H1 (cell line): ENCODE results near the gene ZNF362. TPM values are rescaled to one million over a fixed set of nuclear protein-coding genes. Genes with fewer than 3 reads are reported as not detected.

Experiments
- CTCF ChIA-PET: fragments of 300-600 bp; sonication (Branson Sonifier 250); formaldehyde crosslinking; loops from one replicate; lab custom pipeline; 2021; ENCODE audit not compliant: partially characterized antibody; lab: Charles Lee
- POLR2A ChIA-PET: fragments of 300-600 bp; sonication (Branson Sonifier 250); formaldehyde crosslinking; loops from one replicate; lab custom pipeline; 2021; ENCODE audit warnings: inconsistent platforms; ENCODE audit not compliant: partially characterized antibody; lab: Charles Lee
- DNase-seq, 2 experiments: peaks; one replicate each; pipeline versions ENCODE4 v3.0.0 to v3.0.0-alpha.2; 2010 to 2022; ENCODE audit warnings: low spot score in 2 of 2, low read depth in 1 of 2, mixed read lengths in 1 of 2
- FAIRE-seq: peaks from 2 replicates; lab custom pipeline; 2011; peaks lifted over from hg19 to GRCh38; lab: Jason Lieb, UNC
- H2AFZ ChIP-seq: 2 replicates; pipeline ENCODE4 v1.8.1; 2012; ENCODE audit warnings: low read length, inconsistent platforms
- H2AK5ac ChIP-seq: 2 replicates; pipeline ENCODE4 v1.6.1; 2013; ENCODE audit warnings: low read depth, low read length
- H2BK120ac ChIP-seq: replicated peaks from 2 replicates; pipeline ENCODE3; 2013; ENCODE audit warnings: low read depth, low read length, inconsistent platforms
- H2BK12ac ChIP-seq: 2 replicates; pipeline ENCODE4 v1.6.1; 2013; ENCODE audit warnings: low read depth, low read length
- H2BK15ac ChIP-seq: 2 replicates; pipeline ENCODE4 v1.6.1; 2013; ENCODE audit warnings: low read length
- H2BK20ac ChIP-seq: 2 replicates; pipeline ENCODE4 v1.6.1; 2013; ENCODE audit warnings: low read length
- H2BK5ac ChIP-seq: 2 replicates; pipeline ENCODE4 v1.6.1; 2013; ENCODE audit warnings: low read depth, low read length
- H3K14ac ChIP-seq: 2 replicates; pipeline ENCODE4 v1.6.1; 2013; ENCODE audit warnings: inconsistent platforms; ENCODE audit not compliant: insufficient read length
- H3K18ac ChIP-seq: 2 replicates; pipeline ENCODE4 v1.6.1; 2013; ENCODE audit warnings: low read length; ENCODE audit errors: extremely low read depth
- H3K23ac ChIP-seq: 2 replicates; pipeline ENCODE4 v1.6.1; 2013; ENCODE audit warnings: inconsistent platforms; ENCODE audit not compliant: insufficient read length
- H3K23me2 ChIP-seq: 2 replicates; pipeline ENCODE4 v1.6.1; 2013; ENCODE audit warnings: low read depth, low read length
- H3K27ac ChIP-seq: 2 replicates; pipeline ENCODE4 v1.6.1; 2011; ENCODE audit warnings: low read depth, low read length, inconsistent platforms
- H3K27me3 ChIP-seq, 4 experiments: replicated peaks in 1 of 4; 1 replicate in 1 of 4; 2 replicates in 3 of 4; pipeline versions ENCODE4 v1.6.1 to v1.8.1; 2011 to 2013; ENCODE audit warnings: low read length in 3 of 4, mild to moderate bottlenecking in 3 of 4, inconsistent platforms in 2 of 4, mixed read lengths in 2 of 4, moderate library complexity in 1 of 4; ENCODE audit not compliant: control insufficient read depth in 3 of 4, insufficient read depth in 3 of 4; ENCODE audit errors: extremely low read depth in 1 of 4
- H3K36me3 ChIP-seq, 4 experiments: 2 replicates each; pipeline versions ENCODE4 v1.6.1 to v1.8.1; 2011 to 2013; ENCODE audit warnings: mild to moderate bottlenecking in 4 of 4, low read length in 3 of 4, moderate library complexity in 2 of 4, control low read depth in 1 of 4, inconsistent platforms in 1 of 4; ENCODE audit not compliant: insufficient read depth in 4 of 4, control insufficient read depth in 2 of 4
- H3K4ac ChIP-seq: replicated peaks from 2 replicates; pipeline ENCODE3; 2013; ENCODE audit warnings: low read length, low read depth, mixed read lengths, inconsistent platforms; ENCODE audit not compliant: insufficient read length
- H3K4me1 ChIP-seq, 4 experiments: replicated peaks in 1 of 4; 1 replicate in 1 of 4; 2 replicates in 3 of 4; pipeline versions ENCODE4 v1.6.1 to v1.8.1; 2011 to 2013; ENCODE audit warnings: low read length in 3 of 4, inconsistent platforms in 2 of 4, mixed read lengths in 1 of 4; ENCODE audit not compliant: insufficient read depth in 4 of 4, control insufficient read depth in 3 of 4
- H3K4me2 ChIP-seq, 2 experiments: 2 replicates each; pipeline versions ENCODE4 v1.6.1 to v1.8.1; 2011 to 2013; ENCODE audit warnings: low read depth in 2 of 2, low read length in 2 of 2, control low read depth in 1 of 2, inconsistent platforms in 1 of 2, mild to moderate bottlenecking in 1 of 2; ENCODE audit not compliant: insufficient read depth in 1 of 2
- H3K4me3 ChIP-seq, 4 experiments: fragments of 200-600, 300-600 bp in 1 of 4; sonication (generic), shearing (Covaris generic), sonication (Bioruptor Twin) in 1 of 4; 2 replicates each; pipeline versions ENCODE4 v1.5.1 to v1.8.1; 2011 to 2016; ENCODE audit warnings: low read length in 4 of 4, low read depth in 3 of 4, control low read depth in 2 of 4, inconsistent platforms in 2 of 4, mild to moderate bottlenecking in 2 of 4, mixed read lengths in 1 of 4, moderate library complexity in 1 of 4; ENCODE audit not compliant: insufficient read depth in 2 of 4; ENCODE audit errors: extremely low read depth in 1 of 4
- H3K56ac ChIP-seq: replicated peaks from 2 replicates; pipeline ENCODE3; 2013; ENCODE audit warnings: low read depth, mild to moderate bottlenecking, mixed read lengths, low read length, inconsistent platforms; ENCODE audit not compliant: insufficient read length
- H3K79me1 ChIP-seq: 2 replicates; pipeline ENCODE4 v1.6.1; 2013; ENCODE audit warnings: low read depth, low read length, control low read depth
- H3K79me2 ChIP-seq, 2 experiments: 2 replicates each; pipeline versions ENCODE4 v1.6.1 to v1.8.1; 2012 to 2013; ENCODE audit warnings: low read length in 2 of 2, mild to moderate bottlenecking in 2 of 2, inconsistent platforms in 1 of 2; ENCODE audit not compliant: insufficient read depth in 2 of 2, control insufficient read depth in 1 of 2
- H3K9ac ChIP-seq, 4 experiments: replicated peaks in 1 of 4; 1 replicate in 1 of 4; 2 replicates in 3 of 4; pipeline versions ENCODE4 v1.6.1 to v1.8.1; 2011 to 2013; ENCODE audit warnings: low read depth in 3 of 4, low read length in 3 of 4, control low read depth in 2 of 4, mild to moderate bottlenecking in 2 of 4, moderate library complexity in 2 of 4, inconsistent platforms in 1 of 4; ENCODE audit errors: extremely low read depth in 1 of 4
- H3K9me3 ChIP-seq, 2 experiments: 2 replicates each; pipeline versions ENCODE4 v1.6.1 to v1.8.1; 2012 to 2013; ENCODE audit warnings: mild to moderate bottlenecking in 2 of 2, moderate library complexity in 2 of 2, control low read depth in 1 of 2, inconsistent platforms in 1 of 2, low read depth in 1 of 2, low read length in 1 of 2, mixed read lengths in 1 of 2; ENCODE audit not compliant: insufficient read depth in 2 of 2
- H4K20me1 ChIP-seq, 2 experiments: replicated peaks in 1 of 2; 2 replicates each; pipeline versions ENCODE3 to v1.8.1; 2011 to 2013; ENCODE audit warnings: inconsistent platforms in 2 of 2, low read length in 2 of 2, mild to moderate bottlenecking in 1 of 2; ENCODE audit not compliant: insufficient read depth in 2 of 2, control insufficient read depth in 1 of 2
- H4K5ac ChIP-seq: 2 replicates; pipeline ENCODE4 v1.6.1; 2013; ENCODE audit warnings: low read length, low read depth, mixed read lengths, inconsistent platforms; ENCODE audit not compliant: insufficient read length
- H4K8ac ChIP-seq: 2 replicates; pipeline ENCODE4 v1.8.0; 2013; ENCODE audit warnings: mild to moderate bottlenecking, moderate library complexity, low read length, inconsistent platforms; ENCODE audit not compliant: insufficient read depth; ENCODE audit errors: extremely low read depth
- H4K91ac ChIP-seq: replicated peaks from 2 replicates; pipeline ENCODE3; 2013; ENCODE audit warnings: low read length, mixed read lengths, inconsistent platforms; ENCODE audit not compliant: insufficient read length
- CEBPB ChIP-seq: IDR thresholded peaks from 2 replicates; pipeline ENCODE4 v1.6.1; 2012; ENCODE audit warnings: low read depth, low read length
- CHD1 ChIP-seq: IDR thresholded peaks from 2 replicates; pipeline ENCODE4 v1.6.1; 2012; ENCODE audit warnings: low read depth, low read length, improper control_type of control experiment
- CREB1 ChIP-seq: IDR thresholded peaks from 2 replicates; pipeline ENCODE4 v1.6.1; 2012; ENCODE audit warnings: inconsistent platforms
- FOSL1 ChIP-seq: IDR thresholded peaks from 2 replicates; pipeline ENCODE4 v1.6.1; 2011; ENCODE audit warnings: mild to moderate bottlenecking, low read depth, low read length, moderate library complexity; ENCODE audit not compliant: insufficient read depth
- JUN ChIP-seq: IDR thresholded peaks from 2 replicates; pipeline ENCODE4 v1.6.1; 2011; ENCODE audit warnings: low read depth, mild to moderate bottlenecking, improper control_type of control experiment, low read length
- KDM5A ChIP-seq: fragments of 200-600 bp; IDR thresholded peaks from 2 replicates; pipeline ENCODE4 v1.7.1; 2012; ENCODE audit warnings: mild to moderate bottlenecking, low read length, inconsistent platforms, mixed read lengths
- NANOG ChIP-seq: IDR thresholded peaks from 2 replicates; pipeline ENCODE4 v1.6.1; 2011; ENCODE audit warnings: low read length, low read depth, mild to moderate bottlenecking, inconsistent platforms; ENCODE audit not compliant: insufficient read depth, poor library complexity, severe bottlenecking
- POLR2A ChIP-seq, 2 experiments: IDR thresholded peaks; 1 replicate in 1 of 2; 2 replicates in 1 of 2; pipeline ENCODE4 v1.6.1; 2011; ENCODE audit warnings: low read depth in 2 of 2, low read length in 2 of 2, mild to moderate bottlenecking in 2 of 2; ENCODE audit errors: control extremely low read depth in 1 of 2
- RFX5 ChIP-seq: IDR thresholded peaks from 2 replicates; pipeline ENCODE4 v1.6.1; 2011; ENCODE audit warnings: low read depth, low read length, improper control_type of control experiment, borderline replicate concordance
- SAP30 ChIP-seq: fragments of 300-600 bp; sonication (generic); IDR thresholded peaks from 2 replicates; pipeline ENCODE4 v1.7.1; 2012; ENCODE audit warnings: low read length, moderate library complexity, mild to moderate bottlenecking, inconsistent platforms; ENCODE audit not compliant: insufficient read depth, insufficient replicate concordance
- SRF ChIP-seq: IDR thresholded peaks from 2 replicates; pipeline ENCODE4 v1.6.1; 2011; ENCODE audit warnings: mild to moderate bottlenecking, low read depth, low read length, moderate library complexity
- ZNF274 ChIP-seq: IDR thresholded peaks from 2 replicates; pipeline ENCODE4 v1.7.0; 2012; ENCODE audit warnings: low read length, borderline replicate concordance; ENCODE audit errors: extremely low read depth
- WGBS, 2 experiments: shearing (Covaris generic) in 1 of 2; methylation state at CpG; one replicate each; pipeline versions ENCODE4 v1.1.6 to v1.1.7; 2013 to 2015; ENCODE audit warnings: low lambda C conversion rate in 2 of 2, mixed read lengths in 2 of 2, inconsistent platforms in 1 of 2, low coverage in 1 of 2, missing lambda C conversion rate in 1 of 2; ENCODE audit not compliant: insufficient replicate concordance in 2 of 2, insufficient coverage in 1 of 2, insufficient read length in 1 of 2; ENCODE audit errors: extremely low coverage in 1 of 2, missing lambda C conversion rate in 1 of 2; 5-methylcytosine and 5-hydroxymethylcytosine counted together
- polyA plus RNA-seq, 7 experiments: library from polyadenylated mRNA; depleted of rRNA in 3 of 7; stranded (reverse) in 5 of 7; unstranded in 2 of 7; fragments of >200 nt in 5 of 7; fragments of 200-250 nt in 2 of 7; gene quantifications; 1 replicate in 5 of 7; 2 replicates in 1 of 7; 4 replicates in 1 of 7; pipeline versions ENCODE4 v1.2.1 to v1.2.3, GENCODE V29; 2011 to 2013; ENCODE audit warnings: missing spikeins in 2 of 7, mixed read lengths in 2 of 7
- total RNA-seq: library from RNA; stranded (reverse); fragmentation: NEBNext Ultra II Directional; extraction: Animal tissue kit (Norgen Biotek cat#: 25700); gene quantifications from 2 replicates; pipeline ENCODE4 v1.2.1, GENCODE V29; 2021
- TF ChIP-seq, protein P1 (sequence below): IDR thresholded peaks from 2 replicates; pipeline ENCODE4 v1.6.1; 2012; ENCODE audit warnings: inconsistent platforms
- TF ChIP-seq, protein P2 (sequence below): IDR thresholded peaks from 2 replicates; pipeline ENCODE4 v1.6.1; 2011; ENCODE audit warnings: low read depth, mild to moderate bottlenecking, low read length; ENCODE audit not compliant: insufficient read depth

Gene ZNF362
- total and polyA plus RNA-seq, 2 of the 8 experiments (the other 6 are each of a cell fraction or from before 2014, with no cell fraction given) = 24.2 to 27.8 TPM

DNA sequence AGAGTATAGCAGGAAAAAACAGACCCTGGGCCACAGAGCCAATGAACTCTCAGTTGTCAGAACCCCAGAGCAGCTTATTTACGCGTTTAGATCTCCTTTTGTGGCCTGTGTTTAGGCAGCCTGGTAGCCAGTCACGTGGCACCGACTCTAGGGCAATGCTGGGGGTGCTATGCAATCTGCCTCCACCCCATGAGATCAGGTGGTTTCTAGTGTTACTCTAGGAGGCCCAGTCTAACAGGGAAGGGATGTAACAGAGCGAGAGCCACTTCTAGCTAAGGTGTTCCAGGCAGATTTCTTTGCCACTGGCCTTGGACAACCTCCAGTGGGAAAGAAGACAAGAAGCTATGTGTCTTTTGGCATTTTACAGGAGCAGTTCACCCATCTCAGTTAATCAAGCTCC is 76.6 kb downstream of the ZNF362 start:
- DNase-seq (no peak), FAIRE-seq (no peak)
- Histone ChIP-seq H3K27me3 (no peaks in the 10 kb centered on the region; a peak in 1 of 7 replicates), H3K4me1 (peaks cover 0 to 6% (median 2%) of the 10 kb centered on the region in 4 experiments; a peak in 3 of 7 replicates), H3K27ac (no peak overlapping the region), H3K79me1 (no peaks in the 10 kb centered on the region), H2BK5ac (no peak overlapping the region), H3K4me2 (no peak overlapping the region), H3K4ac (no peak overlapping the region), H4K20me1 (peaks cover 0 to 6% of the 10 kb centered on the region in 2 experiments), H4K8ac (no peak overlapping the region), H3K18ac (no peak overlapping the region), H2BK120ac (no peak overlapping the region), H2BK20ac (no peak overlapping the region), H2BK12ac (no peak overlapping the region), H2BK15ac (no peak overlapping the region), H2AFZ (no peak overlapping the region), H3K56ac (no peak overlapping the region), H3K79me2 (no peaks in the 10 kb centered on the region), H3K4me3 (no peak overlapping the region), H3K36me3 (peaks cover 0 to 9% (median 7%) of the 10 kb centered on the region in 4 experiments; a peak in 5 of 8 replicates), H2AK5ac (no peak overlapping the region), H4K5ac (no peak overlapping the region), H3K9ac (no peak overlapping the region), H4K91ac (no peak overlapping the region), H3K9me3 (no peaks in the 10 kb centered on the region), H3K23me2 (no peaks in the 10 kb centered on the region), H3K23ac (no peak overlapping the region), H3K14ac (no peak overlapping the region)
- CTCF ChIA-PET = interaction anchor here (1.0 to 1.5 kb wide), 3 partner anchors 10 to 37 kb away, joined by 3 to 4 read pairs (median 4); partner anchors contain the start of gene A3GALT2
- 86% methylated on average over 5 of the region's 5 CpGs; no CpG with 5 or more reads in 1 of the 2 experiments for WGBS, 2 experiments
- POLR2A ChIA-PET = no interaction called here
- TF ChIP-seq, protein P1, sequence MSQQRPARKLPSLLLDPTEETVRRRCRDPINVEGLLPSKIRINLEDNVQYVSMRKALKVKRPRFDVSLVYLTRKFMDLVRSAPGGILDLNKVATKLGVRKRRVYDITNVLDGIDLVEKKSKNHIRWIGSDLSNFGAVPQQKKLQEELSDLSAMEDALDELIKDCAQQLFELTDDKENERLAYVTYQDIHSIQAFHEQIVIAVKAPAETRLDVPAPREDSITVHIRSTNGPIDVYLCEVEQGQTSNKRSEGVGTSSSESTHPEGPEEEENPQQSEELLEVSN = no peak
- TF ChIP-seq ZNF274 (no peak), POLR2A (IDR thresholded peaks at IDR 0.05; ENCODE audit: control extremely low read depth in 1 of 2, low read depth in 2 of 2, low read length in 2 of 2) (no peak), NANOG (no peak), RFX5 (no peak), CREB1 (no peak), CEBPB (no peak), CHD1 (no peak), FOSL1 (no peak), SAP30 (no peak), SRF (no peak), JUN (no peak), KDM5A (no peak)
- TF ChIP-seq, protein P2, sequence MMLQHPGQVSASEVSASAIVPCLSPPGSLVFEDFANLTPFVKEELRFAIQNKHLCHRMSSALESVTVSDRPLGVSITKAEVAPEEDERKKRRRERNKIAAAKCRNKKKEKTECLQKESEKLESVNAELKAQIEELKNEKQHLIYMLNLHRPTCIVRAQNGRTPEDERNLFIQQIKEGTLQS = no peak
